Type B pancreatic cell (in vitro differentiated cells): ENCODE measurements around the gene CPEB3. TPM values are rescaled to one million over a fixed set of nuclear protein-coding genes. Genes with fewer than 3 reads are reported as not detected.

Experiments
- DNase-seq: peaks from one replicate; pipeline ENCODE4 v3.0.0; 2021; ENCODE audit warnings: mixed read lengths; ENCODE audit not compliant: unreplicated experiment; ENCODE audit errors: extremely low spot score
- H3K27ac Mint-ChIP-seq: 2 replicates; pipeline ENCODE4 v1.8.0; 2021; ENCODE audit warnings: mild to moderate bottlenecking, mixed read lengths
- H3K27me3 Mint-ChIP-seq: 2 replicates; pipeline ENCODE4 v1.8.0; 2021; ENCODE audit warnings: mixed read lengths
- H3K36me3 Mint-ChIP-seq: 2 replicates; pipeline ENCODE4 v1.8.0; 2021; ENCODE audit warnings: mixed read lengths
- H3K4me1 Mint-ChIP-seq: one replicate; pipeline ENCODE4 v1.8.0; 2021; ENCODE audit warnings: mixed read lengths; ENCODE audit not compliant: unreplicated experiment
- H3K4me3 Mint-ChIP-seq: 2 replicates; pipeline ENCODE4 v1.8.0; 2021; ENCODE audit warnings: mild to moderate bottlenecking, mixed read lengths
- H3K9me3 Mint-ChIP-seq: 2 replicates; pipeline ENCODE4 v1.8.0; 2021; ENCODE audit warnings: mixed read lengths
- CTCF ChIP-seq: fragments of 200-600 bp; sonication (generic); conservative IDR thresholded peaks from 2 replicates; pipeline ENCODE4 v1.5.0; 2021; ENCODE audit warnings: antibody characterized with exemption, mild to moderate bottlenecking
- total RNA-seq: library from RNA; stranded (reverse); gene quantifications from 2 replicates; pipeline ENCODE4 v1.2.1, GENCODE V29; 2021; ENCODE audit warnings: low replicate concordance

Gene CPEB3
- total RNA-seq, 1 donor from 2014 or later, result 2.3 TPM

- no peak overlapping the region for H3K27ac Mint-ChIP-seq
- H3K36me3 Mint-ChIP-seq, result no peaks in the 10 kb centered on the region
- no peak for DNase-seq
- H3K27me3 Mint-ChIP-seq, result no peaks in the 10 kb centered on the region
- peaks cover 8% of the 10 kb centered on the region for H3K4me1 Mint-ChIP-seq
- no peaks in the 10 kb centered on the region for H3K9me3 Mint-ChIP-seq
- no peak for TF ChIP-seq CTCF
- no peak overlapping the region for H3K4me3 Mint-ChIP-seq
Measured at GRCh38 chr10:92112462-92112861, 178.4 kb downstream of the CPEB3 start.

DNA sequence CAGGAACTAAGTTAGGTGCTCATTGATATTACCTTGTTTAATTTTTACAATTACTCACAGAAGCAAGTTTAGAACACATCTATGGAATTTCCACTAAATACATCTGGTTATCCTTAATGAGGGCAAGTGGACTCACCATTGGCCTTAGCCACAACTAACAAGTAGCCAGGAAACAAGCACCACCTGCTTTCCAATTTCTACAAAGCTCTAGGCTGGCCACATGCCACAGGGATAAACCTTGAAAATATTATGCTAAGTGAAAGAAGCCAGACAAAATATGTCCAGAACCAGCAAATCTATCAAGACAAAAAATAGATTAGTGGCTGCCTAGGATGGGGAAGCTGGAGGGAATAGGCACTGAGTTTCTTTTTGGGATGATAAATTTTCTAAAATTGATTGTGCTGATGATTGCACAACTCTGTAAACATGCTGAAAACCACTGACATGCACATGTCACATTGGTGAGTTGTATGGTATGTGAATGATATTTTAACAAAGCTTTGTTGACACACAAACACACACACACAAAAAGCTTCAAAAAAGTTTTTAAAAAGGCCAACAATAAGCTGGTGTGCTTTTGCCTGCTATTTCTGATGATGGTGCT, 179.4 kb downstream of the CPEB3 start:
- TF ChIP-seq CTCF, result no peak
- no peaks in the 10 kb centered on the region for H3K9me3 Mint-ChIP-seq
- no peak for DNase-seq
- H3K27me3 Mint-ChIP-seq, result no peaks in the 10 kb centered on the region
- no peaks in the 10 kb centered on the region for H3K36me3 Mint-ChIP-seq
- no peak overlapping the region for H3K27ac Mint-ChIP-seq
- H3K4me3 Mint-ChIP-seq, result no peak overlapping the region
- peaks cover 5% of the 10 kb centered on the region for H3K4me1 Mint-ChIP-seq

GRCh38 chr10:92110039-92110794, 180.7 kb downstream of the CPEB3 start:
- no peak overlapping the region for H3K4me3 Mint-ChIP-seq
- no peak overlapping the region for H3K27ac Mint-ChIP-seq
- no peaks in the 10 kb centered on the region for H3K27me3 Mint-ChIP-seq
- peaks cover 4% of the 10 kb centered on the region for H3K4me1 Mint-ChIP-seq
- H3K9me3 Mint-ChIP-seq, result no peaks in the 10 kb centered on the region
- no peak for TF ChIP-seq CTCF
- no peaks in the 10 kb centered on the region for H3K36me3 Mint-ChIP-seq
- no peak for DNase-seq

- Mint-ChIP-seq H3K36me3 (no peaks in the 10 kb centered on the region), H3K27ac (no peak overlapping the region), H3K9me3 (no peaks in the 10 kb centered on the region), H3K4me3 (no peak overlapping the region), H3K27me3 (no peaks in the 10 kb centered on the region), H3K4me1 (peaks cover 4% of the 10 kb centered on the region)
- TF ChIP-seq CTCF, result no peak
- no peak for DNase-seq
Measured at GRCh38 chr10:92108747-92109146, 182.1 kb downstream of the CPEB3 start.

DNA sequence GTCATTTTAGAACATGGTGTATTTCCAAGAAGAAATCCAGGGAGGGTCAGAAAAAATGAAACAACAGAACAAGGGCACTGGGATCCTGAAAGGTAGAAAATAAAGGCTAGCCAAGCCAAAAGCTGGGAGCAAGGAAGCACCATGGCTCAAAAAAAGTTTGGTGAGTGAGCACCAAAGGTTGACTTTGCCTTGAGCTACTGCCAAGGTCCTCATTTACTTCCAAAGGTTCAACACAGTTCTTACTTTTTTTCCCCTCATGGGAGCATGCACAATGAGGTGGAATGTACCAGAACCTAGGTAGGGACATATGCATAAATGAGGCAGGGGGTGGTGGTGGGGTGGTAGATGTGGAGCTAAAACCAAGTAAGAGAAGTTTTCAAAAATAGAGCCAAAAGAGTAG, 182.8 kb downstream of the CPEB3 start:
- no peak for TF ChIP-seq CTCF
- no peak overlapping the region for H3K4me3 Mint-ChIP-seq
- H3K27me3 Mint-ChIP-seq, result no peaks in the 10 kb centered on the region
- H3K27ac Mint-ChIP-seq, result no peak overlapping the region
- H3K9me3 Mint-ChIP-seq, result no peaks in the 10 kb centered on the region
- peaks cover 4% of the 10 kb centered on the region for H3K4me1 Mint-ChIP-seq
- H3K36me3 Mint-ChIP-seq, result no peaks in the 10 kb centered on the region
- no peak for DNase-seq
